Measurements from ENCODE around the gene OR5AN1.
"Not testable (repeated sequence)": the region's sequence is repeated elsewhere in the genome, so short reads cannot be mapped to it uniquely, and the experiment has no call there.

OR5AN1 gene

GRCh38 chr11:59358020-59358419 is 675 bp upstream of the OR5AN1 start:
- H3K4me3 ChIP-seq (ENCODE audit: low read depth, low read length): no peak overlapping the region
- TF ChIP-seq CTCF (IDR thresholded peaks at IDR 0.05; ENCODE audit: borderline replicate concordance, insufficient read depth, low read depth, low read length): no peak

GRCh38 chr11:59365232-59366018 is 6.7 kb downstream of the OR5AN1 start:
- H3K4me3 ChIP-seq (ENCODE audit: low read depth, low read length): no peak overlapping the region
- no peak for TF ChIP-seq CTCF (IDR thresholded peaks at IDR 0.05; ENCODE audit: borderline replicate concordance, insufficient read depth, low read depth, low read length)

- no peak overlapping the region for H3K4me3 ChIP-seq (ENCODE audit: low read depth, low read length)
- TF ChIP-seq CTCF (IDR thresholded peaks at IDR 0.05; ENCODE audit: borderline replicate concordance, insufficient read depth, low read depth, low read length): no peak
These were observed 9.7 kb downstream of the OR5AN1 start for GRCh38 chr11:59368238-59369022.

GRCh38 chr11:59372324-59372723 is 13.6 kb downstream of the OR5AN1 start:
- H3K4me3 ChIP-seq (ENCODE audit: low read depth, low read length): not testable (repeated sequence)

GRCh38 chr11:59380263-59381059 is 21.8 kb downstream of the OR5AN1 start:
- H3K4me3 ChIP-seq (ENCODE audit: low read depth, low read length): no peak overlapping the region
- no peak for TF ChIP-seq CTCF (IDR thresholded peaks at IDR 0.05; ENCODE audit: borderline replicate concordance, insufficient read depth, low read depth, low read length)

GRCh38 chr11:59394186-59394585 is 35.5 kb downstream of the OR5AN1 start:
- no peak overlapping the region for H3K4me3 ChIP-seq (ENCODE audit: low read depth, low read length)
- TF ChIP-seq CTCF (IDR thresholded peaks at IDR 0.05; ENCODE audit: borderline replicate concordance, insufficient read depth, low read depth, low read length): no peak
